Ecto neural progenitor cell (in vitro differentiated cells): ENCODE results near the gene POLR1C.
"Not testable (repeated sequence)": the region's sequence is repeated elsewhere in the genome, so short reads cannot be mapped to it uniquely, and the experiment has no call there.

Source experiments
- DNase-seq: peaks from one replicate; pipeline ENCODE4 v3.0.0-alpha.2; 2018; ENCODE audit warnings: low spot score

Gene POLR1C

GRCh38 chr6:43509984-43510826, 6.7 kb upstream of the POLR1C start, which contains the start of gene LRRC73:
Gene LRRC73 (minus strand): TSS chr6:43510346. CDS start chr6:43509785, 561 bp downstream.
- peak; percentile 92 for DNase-seq

GRCh38 chr6:43510827-43511163, 6.1 kb upstream of the POLR1C start:
- DNase-seq = no peak

DNA sequence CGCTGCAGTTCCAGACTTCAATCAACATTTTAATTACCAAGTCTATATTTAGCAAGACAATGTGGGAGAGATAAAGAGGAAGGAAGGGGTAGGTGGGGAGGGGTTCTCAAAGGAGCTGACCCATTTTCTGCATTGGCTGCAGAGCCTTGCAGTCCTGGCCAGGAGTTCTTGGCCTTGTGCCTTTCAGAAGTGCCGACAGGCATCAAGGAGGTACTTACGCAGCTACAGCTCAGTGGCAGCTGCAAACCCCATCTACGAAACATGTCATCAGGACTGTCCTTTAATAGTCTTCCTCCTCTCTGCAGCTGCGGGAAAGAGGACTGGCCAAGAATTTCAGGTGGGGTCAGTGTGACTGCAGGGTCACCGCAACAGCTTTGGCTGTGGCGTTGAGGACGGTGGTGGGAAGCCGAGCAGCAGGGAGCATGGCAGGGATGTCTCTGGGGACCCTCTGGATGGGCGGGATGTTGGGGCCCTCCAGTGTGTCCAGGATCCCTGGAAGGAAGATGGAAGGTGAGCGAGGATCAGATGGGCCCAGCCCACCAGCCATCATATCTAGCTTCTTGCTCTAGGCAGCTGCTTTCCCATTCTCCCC, 5.0 kb upstream of the POLR1C start:
- no peak for DNase-seq

DNA sequence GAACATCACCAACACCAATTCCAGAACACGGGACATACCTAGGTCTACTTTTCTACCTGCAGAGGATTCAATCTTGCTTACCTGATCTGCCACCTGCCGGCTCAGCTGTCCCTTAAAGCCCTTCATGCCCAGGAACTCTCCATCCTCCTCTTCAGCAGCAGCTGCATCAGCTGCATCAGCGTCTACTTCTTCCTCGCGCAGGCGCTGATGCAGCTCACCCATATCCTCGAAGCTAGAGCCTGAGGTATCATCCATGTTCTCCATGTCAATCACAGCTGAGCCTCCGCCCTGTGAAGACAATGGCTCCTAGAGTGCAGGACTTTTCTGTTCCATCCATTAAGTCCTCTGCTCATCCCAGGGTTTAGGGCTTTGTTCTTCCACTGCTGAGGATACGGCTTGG, 1.1 kb upstream of the POLR1C start:
- DNase-seq = no peak

DNA sequence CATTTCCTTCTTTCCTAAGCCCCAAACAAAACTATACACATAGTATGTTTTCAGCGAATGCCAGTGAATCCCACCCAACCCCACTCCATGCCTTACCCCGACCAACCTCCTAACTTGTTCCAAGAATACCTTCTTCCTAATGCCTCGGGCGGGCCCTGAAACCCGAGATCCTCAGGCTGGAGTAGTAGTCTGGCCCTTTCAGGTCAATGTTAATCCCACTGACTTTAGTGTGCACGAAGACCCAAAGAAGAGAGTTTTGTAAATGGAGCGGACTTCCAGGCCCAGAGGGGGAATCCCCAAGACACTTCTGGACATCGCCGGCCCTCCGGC, 557 bp upstream of the POLR1C start:
- DNase-seq = no peak

DNA sequence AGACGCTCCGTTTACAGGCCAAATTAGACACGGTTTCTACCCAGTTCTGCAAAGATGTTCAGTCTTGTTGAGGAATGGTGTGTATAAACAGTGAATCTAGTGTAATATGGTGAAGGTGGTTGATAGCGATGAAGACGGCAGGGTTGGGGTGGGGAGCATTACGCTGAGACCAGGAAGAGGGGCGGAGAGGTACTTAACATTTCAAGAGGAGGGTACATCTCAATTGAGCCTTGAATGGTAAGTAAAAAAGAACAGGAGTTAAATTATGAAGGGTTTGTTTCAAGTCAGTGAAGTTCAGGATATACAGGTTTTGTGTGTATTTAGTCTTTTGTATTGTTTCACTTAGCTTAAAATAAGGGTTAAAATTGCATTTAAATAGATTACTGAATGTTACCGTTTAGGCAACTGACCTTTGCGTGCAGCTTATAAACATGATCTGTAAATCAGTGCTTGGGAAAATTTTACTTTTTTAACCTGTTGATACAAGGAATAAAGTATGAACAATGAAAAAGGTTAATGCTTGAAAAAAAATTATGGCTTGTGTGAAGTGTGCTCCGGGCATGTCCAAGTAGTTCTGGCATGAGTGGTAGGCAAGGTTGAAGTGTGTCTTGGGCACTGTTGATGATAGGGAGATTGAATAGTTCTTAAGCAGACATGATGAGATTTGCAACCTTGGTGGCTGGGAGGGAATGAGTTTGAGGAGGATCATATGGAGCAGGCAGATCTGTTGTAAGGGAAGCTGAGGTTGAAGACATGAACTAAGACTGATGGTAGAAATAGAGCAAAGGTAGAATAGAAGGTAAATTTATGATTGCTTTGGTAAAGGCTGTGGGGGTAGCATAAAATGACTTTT, 842 bp downstream of the POLR1C start:
- no peak for DNase-seq

DNA sequence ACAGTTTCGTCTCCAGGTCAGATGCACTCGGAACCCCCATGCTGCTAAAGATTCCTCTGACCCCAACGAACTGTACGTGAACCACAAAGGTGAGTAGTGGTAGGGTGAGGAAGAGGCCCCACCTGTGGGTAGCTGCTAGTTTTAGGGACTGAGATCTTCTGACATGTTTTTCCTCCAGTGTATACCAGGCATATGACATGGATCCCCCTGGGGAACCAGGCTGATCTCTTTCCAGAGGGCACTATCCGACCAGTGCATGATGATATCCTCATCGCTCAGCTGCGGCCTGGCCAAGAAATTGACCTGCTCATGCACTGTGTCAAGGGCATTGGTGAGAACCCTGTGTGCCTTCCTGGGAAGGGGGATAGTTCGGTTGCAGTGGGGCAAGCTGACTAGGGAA, 3.2 kb downstream of the POLR1C start:
- no peak for DNase-seq

DNA sequence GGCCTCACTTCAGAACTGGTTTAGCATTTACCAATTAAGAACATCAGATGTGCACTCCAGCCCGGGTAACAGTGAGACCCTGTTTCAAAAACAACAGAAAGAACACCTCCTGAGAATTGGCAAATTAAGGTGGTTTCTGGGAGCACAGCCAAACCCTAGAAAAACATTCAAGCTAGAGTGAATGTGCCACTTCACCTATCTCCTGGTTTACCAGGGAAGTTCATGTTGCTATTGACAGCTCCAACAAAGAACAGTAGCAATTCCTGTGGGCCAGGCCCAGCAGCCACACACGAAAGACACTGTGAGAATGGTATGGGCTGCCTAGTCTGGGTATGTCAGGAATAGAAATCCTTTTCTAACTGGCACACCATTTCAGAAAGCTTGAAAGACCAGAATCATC, 4.9 kb downstream of the POLR1C start:
- no peak for DNase-seq

GRCh38 chr6:43522547-43523261, 5.8 kb downstream of the POLR1C start:
- no peak for DNase-seq

DNA sequence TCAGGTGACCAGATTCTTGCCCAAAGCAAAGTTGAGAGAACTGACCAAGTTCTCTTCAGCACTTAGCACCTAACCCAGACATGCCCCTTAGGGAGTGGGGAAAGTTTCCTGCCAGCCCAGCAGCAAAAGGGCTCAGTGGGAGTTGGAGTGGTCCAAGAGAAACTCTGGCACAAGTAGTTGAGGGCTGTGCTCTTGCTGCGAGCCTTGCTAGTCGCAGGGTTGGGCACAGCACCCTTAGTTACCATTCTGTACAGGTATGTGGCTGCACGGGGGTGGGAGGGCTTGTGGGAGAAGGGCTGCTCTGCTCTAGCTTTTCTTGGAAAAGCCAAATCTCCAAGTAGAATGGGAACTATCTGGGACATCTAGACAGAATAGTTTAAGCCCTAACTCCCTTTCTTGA, 6.4 kb downstream of the POLR1C start:
- DNase-seq = no peak

- DNase-seq = no peak
These were observed 7.6 kb downstream of the POLR1C start for GRCh38 chr6:43524483-43524961.

- no peak for DNase-seq
These were observed 15.3 kb downstream of the POLR1C start for GRCh38 chr6:43532201-43532600.

DNA sequence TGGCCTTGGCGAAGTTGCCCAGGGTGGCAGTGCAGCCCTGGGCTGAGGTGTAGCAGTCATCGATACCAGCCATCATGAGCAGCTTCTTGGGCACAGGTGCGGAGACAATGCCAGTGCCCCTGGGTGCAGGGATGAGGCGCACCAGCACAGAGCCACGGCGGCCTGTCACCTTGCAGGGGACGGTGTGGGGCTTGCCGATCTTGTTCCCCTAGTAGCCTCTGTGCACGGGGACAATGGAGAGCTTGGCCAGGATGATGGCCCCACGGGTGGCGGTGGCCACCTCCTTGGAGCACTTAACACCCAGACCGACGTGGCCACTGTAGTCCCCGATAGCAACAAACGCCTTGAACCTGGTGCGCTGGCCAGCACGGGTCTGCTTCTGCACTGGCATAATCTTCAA, 22.1 kb downstream of the POLR1C start:
- not testable (repeated sequence) for DNase-seq

- not testable (repeated sequence) for DNase-seq
These were observed 22.5 kb downstream of the POLR1C start for GRCh38 chr6:43539409-43539808.

- no peak for DNase-seq
These were observed 23.6 kb downstream of the POLR1C start for GRCh38 chr6:43540507-43540906.

GRCh38 chr6:43541774-43542471, 25.0 kb downstream of the POLR1C start:
- DNase-seq = no peak

GRCh38 chr6:43544461-43544860, 27.6 kb downstream of the POLR1C start:
- DNase-seq = no peak

DNA sequence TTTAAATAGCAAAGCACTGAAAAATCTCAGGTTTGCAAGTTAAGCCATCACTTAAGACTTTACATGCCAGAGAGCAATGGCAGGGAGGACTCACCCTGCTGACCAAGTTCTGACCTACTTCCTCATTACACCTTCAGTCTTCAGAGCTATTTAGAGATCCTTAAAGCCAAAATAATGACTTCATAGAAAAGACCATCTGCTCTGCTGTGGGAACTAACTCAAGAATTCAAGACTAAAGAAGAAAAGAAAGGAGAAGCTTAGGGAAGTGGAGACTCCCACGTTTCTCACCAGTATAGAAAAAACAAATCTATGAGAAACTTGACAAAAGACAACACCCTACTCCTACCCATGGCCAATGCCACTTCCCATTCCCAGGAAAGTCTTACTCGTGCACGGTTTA, 30.3 kb downstream of the POLR1C start:
- DNase-seq = no peak

DNA sequence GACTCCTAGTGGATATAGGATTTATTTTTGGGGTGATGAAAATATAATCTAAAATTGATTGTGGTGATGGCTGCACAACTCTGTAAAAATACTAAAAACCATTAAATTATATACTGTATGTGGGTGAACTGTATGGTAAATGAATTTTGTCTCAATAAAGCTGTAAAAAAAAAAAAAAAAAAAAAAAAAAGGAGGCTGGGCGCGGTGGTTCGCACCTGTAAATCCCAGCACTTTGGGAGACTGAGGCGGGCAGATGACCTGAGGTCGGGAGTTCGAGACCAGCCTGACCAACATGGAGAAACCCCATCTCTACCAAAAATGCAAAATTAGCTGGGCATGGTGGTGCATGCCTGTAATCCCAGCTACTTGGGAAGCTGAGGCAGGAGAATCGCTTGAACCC, 40.7 kb downstream of the POLR1C start:
- not testable (repeated sequence) for DNase-seq

DNA sequence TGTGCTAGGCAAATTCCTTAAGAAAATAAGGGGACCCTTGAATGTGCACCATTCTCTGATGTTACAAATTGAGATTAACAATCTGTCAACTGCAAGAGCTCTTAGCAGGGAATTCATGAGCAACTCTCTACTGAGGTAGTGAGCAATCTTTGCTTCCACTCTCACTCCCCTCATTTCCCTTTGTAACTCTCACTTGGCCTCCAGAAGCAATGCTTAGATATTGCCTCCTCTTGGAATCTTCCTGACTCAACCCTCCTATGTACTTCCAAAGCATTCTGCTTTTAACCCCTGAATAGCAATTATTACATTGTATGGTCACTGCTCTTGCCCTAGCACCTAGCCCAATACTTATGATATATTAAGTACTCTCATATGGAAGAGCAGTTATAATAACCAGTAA, 42.4 kb downstream of the POLR1C start:
- DNase-seq = no peak

GRCh38 chr6:43570876-43571441, 54.1 kb downstream of the POLR1C start:
- no peak for DNase-seq
